Stimulated activated CD4-positive, alpha-beta T cell treated with anti-CD3 and anti-CD28 coated beads, TNF-alpha, amount 100 ng/mL, for 48 hours (primary cell): Measurements from ENCODE around the gene CACNA1C.

Source experiments
- DNase-seq, 3 donors: peaks; one replicate each; pipeline ENCODE4 v3.0.0-alpha.2; 2020; ENCODE audit warnings: low read depth in 3 of 3

Gene CACNA1C

GRCh38 chr12:2198542-2198941 is 145.8 kb downstream of the CACNA1C start:
- no peak for DNase-seq

DNA sequence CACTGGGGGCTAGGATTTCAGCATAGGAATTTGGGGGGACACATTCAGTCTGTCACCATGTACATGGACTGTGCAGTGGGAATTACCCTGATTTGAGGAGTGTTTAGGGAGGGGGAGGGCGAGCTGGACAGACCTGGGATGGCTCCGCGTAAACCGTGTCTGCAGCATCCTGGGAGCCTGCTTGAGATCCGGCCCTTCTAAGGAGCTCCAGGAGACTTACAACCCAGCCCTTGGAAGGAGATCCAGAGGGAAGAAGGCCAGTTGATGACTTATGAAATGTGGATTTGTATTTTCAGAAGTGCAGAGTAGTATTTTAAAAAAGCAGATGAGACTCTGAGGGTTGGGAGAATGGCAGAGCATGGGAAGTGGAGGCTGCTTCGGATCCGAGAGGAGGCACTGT is 153.2 kb downstream of the CACNA1C start:
- no peak for DNase-seq

DNA sequence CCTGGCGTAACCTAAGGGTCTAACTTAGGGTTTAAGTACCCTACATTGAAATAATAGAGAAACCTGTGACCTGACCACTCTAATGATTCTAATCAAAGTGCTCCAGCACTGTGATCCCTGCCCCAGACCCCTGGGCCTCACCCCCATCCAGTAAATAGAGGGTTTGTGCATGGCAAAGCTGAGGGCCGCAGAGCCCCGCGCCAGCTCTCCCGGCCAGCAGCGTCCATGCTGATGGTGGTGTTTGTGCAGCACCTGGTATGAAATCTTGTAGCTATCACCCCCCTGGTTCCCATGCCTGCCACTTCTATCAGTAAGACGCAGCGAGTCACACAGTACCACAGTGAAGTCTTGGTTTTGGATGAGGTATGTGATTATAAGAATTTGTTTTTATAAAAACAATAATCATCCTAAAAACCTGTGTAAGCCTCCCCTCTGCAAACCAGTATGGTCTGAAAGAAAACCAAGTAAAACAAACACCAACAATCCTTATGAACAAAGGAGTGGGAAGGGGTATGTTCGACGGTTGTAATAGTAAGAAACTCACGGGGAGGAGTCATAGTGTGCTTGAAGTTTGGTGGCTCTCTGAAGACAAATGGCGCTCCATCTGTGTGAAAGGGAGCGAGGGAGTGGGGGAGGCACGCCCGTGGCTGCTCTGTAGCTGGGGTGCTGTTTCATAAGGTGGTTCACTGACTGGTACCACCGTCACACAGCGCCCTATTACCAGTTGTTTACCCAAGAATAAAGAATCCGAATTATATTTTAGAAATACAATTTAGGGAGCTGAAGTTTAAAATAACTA is 156.2 kb downstream of the CACNA1C start:
- DNase-seq, result no peak

DNA sequence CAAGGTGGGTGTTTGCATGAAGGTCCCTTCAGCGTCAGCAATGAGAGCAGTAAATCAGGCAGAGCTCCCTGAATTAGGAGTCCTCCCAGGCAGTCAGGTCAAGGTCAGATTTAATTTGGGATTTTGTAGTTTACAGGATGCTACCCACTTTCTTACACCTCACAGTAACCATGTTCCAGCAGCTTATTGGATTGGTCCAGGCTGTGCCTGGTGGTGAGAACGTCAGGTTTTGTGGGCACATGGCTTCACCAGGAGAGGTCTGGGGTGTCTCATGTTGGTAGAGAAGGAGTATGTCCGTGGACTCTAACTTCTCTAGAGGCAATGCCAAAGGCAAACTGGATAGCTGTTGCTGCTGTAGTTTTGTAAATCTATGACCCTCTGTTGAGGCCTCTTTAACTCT is 158.3 kb downstream of the CACNA1C start:
- DNase-seq, result no peak

DNA sequence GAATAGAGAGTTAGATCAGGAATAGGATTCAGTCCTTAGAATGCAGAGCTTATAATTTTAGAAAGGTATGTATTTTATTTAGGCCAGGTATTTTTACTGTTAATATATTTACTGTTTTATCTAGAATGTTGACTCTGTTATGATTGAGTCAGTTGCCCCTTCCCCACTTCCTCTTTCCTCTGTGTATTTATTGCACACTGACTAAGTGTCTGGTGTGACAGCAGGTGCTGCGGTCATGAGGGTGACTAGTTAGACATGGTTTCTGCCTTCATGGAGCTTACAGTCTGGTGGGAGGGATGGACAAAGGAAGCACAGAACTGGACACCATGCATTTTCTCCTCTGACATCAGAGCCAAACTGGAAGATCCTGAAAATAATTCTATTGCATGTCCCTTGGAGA is 159.8 kb downstream of the CACNA1C start:
- no peak for DNase-seq

DNA sequence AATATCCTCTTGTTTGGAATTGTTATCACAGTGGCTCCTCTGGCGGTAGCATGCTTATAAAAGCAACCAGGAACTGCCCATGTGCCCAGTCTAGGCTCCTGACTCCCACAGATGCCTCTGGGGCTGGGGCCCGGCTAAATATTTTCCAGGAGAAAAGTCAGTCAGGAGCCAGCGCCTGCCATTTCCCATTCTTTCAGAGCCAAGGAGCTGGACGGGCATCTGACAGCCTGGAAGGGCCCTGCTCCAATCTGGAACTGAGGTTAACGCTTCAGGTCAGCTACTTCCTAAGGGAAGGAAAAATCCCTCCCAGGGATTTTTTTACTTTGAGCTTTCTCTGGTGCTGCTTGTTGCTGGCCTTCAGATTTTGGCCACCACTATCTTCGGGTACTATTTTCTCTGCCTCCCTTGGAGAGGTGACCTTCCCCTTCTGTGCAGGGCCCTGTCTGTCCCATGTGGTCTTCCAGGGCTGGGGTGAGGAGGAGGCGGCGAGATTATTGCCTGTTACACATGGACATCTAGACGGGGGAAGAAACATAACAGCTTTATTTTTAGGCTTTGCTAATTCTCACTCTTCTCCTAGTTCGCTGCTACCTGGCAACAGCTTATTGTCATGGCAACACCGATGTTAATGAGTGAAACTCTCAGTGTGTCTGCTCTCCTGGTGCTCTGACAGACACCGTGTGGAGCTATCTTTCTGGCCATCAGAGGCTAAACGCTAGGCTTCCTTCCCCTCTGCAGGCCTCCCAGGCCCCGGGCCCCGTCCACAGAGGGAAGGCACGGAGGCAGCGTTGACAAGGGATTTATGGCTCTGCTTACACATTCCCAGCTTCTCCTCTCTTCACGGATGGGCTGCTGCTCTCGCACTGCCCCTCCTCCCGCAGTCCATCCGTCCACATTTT is 160.4 kb downstream of the CACNA1C start:
- DNase-seq, result no peak

DNA sequence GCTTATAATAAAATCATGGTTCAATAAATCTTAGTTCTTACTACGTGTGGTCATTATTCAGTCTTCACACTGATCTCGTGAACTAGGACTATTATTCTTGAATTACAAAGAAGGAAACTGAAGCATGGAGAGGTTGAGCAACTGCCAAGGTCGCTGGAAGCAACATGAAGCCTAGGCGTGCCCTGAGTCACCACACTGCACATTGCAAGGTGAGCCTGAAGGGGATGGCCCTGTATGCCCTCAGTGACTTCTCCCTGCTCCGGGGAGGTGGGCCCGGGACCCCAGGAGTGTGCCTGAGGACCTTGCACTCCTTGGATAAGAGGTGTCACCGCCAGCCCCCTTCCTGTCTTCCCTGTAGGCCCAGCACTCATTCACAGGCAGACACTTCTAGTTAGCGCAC is 161.6 kb downstream of the CACNA1C start:
- DNase-seq, result no peak

DNA sequence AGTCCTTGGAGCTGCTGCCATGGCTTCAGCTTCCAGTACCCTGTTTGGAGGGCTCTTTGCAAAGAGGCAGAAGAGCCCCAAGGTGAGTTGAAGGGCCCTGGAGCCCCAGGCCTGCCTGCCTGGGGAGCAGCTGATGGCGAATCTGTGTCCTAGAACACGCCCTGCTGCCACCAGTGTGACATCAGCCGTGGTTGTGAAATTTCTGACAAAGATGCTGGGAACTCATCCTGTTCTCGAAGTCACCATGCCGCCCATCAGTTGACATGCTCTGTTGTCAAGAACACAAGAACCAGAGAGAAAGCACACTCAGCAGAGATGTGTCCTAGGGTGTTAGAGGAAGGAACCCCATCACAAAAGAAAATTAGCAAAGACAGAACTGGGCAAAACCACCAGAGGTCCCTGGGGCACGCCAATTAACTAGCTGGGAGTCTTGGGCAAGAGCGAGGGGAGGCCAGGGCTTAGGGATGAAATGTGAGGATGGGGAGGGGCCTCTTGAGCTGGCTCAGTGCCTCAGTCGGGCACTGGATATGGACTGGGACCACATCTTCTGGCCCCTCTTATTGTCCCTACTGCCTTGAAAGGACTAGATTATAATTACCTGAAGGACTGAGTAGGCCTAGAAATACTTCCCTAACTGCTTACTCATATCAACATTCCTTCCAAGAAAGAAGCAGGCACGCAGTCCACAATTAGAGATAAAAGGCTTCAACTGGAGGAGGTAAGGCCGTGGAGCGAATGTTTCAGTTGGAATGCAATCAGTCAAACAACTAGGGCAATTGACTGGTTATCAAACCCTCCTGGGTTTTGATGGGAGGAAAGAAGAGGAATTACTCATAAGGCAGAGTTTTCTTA is 163.1 kb downstream of the CACNA1C start:
- no peak for DNase-seq

GRCh38 chr12:2218706-2219105 is 165.9 kb downstream of the CACNA1C start:
- DNase-seq, result no peak

DNA sequence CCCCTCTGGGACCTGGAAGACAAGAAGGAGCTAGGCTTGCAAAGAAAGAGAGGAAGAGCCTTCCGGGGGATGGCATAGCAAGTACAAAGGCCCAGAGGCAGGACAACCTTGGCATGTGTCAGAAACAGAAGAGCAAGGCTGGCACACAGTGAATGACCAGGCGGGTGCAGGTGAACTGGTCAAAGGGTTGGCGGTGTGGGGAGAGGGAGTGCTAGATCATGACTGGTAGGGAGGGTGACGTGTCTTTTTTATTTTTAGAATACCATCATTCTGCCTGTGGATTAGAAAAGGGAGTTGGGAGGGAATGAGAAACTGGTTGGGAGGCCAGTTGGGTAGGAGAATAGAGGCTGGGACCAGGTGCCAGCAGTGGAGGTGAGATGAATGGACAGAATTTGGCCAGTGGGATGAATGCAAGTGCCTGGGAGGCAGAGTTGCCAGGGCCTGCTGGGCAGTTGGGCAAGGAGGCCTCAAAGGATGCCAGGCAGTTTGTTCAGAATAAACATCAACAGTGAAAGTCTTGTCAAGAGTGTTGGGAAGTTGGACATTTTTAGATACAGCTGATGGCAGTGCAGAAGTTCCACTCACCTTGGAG is 168.3 kb downstream of the CACNA1C start:
- DNase-seq, result no peak

DNA sequence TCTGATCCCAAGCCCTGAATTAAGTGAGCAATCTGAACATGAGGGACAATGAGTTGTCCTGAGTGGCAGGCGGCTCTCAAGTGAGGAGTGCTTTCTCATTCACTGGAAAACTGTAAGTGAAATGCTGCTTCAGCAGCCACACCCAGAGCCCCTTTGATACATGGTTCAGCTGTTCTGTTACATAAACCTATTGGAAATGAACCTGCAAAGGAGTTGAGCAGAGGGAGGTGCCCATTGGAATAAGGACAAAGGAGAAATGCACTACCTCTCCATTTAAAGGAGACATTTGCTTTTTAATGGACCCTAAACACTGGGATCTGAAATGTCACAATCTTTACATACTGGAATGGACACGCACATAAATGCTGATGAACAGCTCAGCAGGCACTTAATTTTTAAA is 169.9 kb downstream of the CACNA1C start:
- no peak for DNase-seq

DNA sequence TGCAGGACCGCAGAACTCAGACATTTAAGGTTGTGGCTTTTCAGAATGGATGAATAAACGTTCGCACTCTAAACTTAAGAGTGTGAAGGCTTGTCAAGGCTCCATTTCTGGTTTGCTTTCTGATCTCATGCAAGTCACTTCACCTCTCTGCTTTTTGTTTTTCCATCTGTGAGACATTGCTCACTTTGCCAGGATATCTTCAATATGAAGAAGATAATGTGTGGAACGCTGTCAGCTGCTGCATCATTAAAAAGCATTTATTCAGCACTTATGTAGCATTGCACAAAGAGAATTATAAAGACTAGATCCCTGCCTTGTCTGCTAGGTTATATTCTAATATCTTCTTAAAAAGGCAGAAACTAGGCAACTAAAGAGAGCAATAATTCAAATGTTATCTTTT is 172.2 kb downstream of the CACNA1C start:
- DNase-seq, result no peak

GRCh38 chr12:2225696-2226095 is 172.9 kb downstream of the CACNA1C start:
- no peak for DNase-seq

DNA sequence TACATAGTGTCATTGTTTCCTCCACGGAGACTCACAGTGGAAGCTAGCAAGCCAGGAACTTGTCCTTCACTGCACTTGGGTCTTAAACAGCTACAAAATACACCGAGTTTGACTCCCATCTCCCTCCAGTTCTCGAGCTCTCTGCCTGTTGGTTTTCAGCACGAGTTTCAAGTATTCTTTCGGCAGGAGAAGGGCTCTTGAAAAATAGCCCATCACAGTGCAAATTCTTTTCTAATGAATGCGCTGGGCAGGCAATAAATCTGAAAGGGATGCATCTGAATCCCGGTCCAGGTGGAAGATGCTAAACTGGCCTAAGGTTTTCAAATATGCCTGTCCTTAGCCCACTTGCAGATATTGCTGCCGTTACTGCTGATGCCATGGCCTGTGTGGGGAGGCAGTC is 173.9 kb downstream of the CACNA1C start:
- no peak for DNase-seq

DNA sequence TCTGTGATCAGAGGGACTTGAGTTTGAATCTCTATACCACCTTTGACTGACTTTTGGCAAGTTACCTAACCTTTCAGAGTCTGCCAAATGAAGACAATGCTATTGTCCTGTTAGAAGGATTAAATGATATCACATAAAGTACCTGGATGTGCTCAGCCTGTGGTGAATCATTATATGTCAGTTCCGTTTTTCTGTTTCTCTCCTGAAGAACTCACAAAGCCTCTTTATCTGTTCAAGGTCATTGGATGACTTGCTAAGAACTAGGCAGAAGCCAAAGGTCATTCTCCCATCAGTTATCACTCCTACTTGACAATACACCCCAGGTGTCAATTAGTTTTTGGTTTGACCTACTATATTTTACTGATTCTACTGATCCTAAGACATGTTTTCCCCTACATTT is 174.6 kb downstream of the CACNA1C start:
- DNase-seq, result no peak

GRCh38 chr12:2228535-2228934 is 175.7 kb downstream of the CACNA1C start:
- no peak for DNase-seq

- no peak for DNase-seq
Observed at GRCh38 chr12:2229661-2230539, 177.1 kb downstream of the CACNA1C start.

GRCh38 chr12:2231011-2231595 is 178.3 kb downstream of the CACNA1C start:
- DNase-seq, result no peak

- DNase-seq, result no peak
Observed at GRCh38 chr12:2231956-2232355, 179.2 kb downstream of the CACNA1C start.

GRCh38 chr12:2233034-2233433 is 180.2 kb downstream of the CACNA1C start:
- no peak for DNase-seq
